Activated naive CD4-positive, alpha-beta T cell treated with anti-CD3 and anti-CD28 coated beads, Interleukin-2, amount 50 U/mL, for 72 hours (primary cell): ENCODE data around the gene NTRK2. TPM values are rescaled to one million over a fixed set of nuclear protein-coding genes. Genes with fewer than 3 reads are reported as not detected.

Experiments used
- ATAC-seq, 2 donors: fragments of 150-1000 bp; cut with Tn5 transposase; 2 replicates each; pipeline ENCODE4 v1.10.0; 2021; ENCODE audit warnings: mild to moderate bottlenecking in 2 of 2, moderate library complexity in 2 of 2
- DNase-seq, 2 donors: peaks; one replicate each; pipeline ENCODE4 v3.0.0; 2021 to 2022; ENCODE audit warnings: low spot score in 2 of 2
- H3K27ac Mint-ChIP-seq, 2 donors: one replicate each; pipeline ENCODE4 v1.8.0; 2022; ENCODE audit warnings: mild to moderate bottlenecking in 2 of 2, mixed read lengths in 2 of 2
- H3K36me3 Mint-ChIP-seq, 2 donors: one replicate each; pipeline ENCODE4 v1.8.0; 2022; ENCODE audit warnings: mixed read lengths in 2 of 2
- H3K9me3 Mint-ChIP-seq, 2 donors: one replicate each; pipeline ENCODE4 v1.8.0; 2022; ENCODE audit warnings: mixed read lengths in 2 of 2
- total RNA-seq, 2 donors: library from RNA; stranded (reverse); gene quantifications; one replicate each; pipeline ENCODE4 v1.2.3, GENCODE V29; 2022

NTRK2 gene
- total RNA-seq, 2 donors from 2014 or later = 0.16 to 0.21 TPM

DNA sequence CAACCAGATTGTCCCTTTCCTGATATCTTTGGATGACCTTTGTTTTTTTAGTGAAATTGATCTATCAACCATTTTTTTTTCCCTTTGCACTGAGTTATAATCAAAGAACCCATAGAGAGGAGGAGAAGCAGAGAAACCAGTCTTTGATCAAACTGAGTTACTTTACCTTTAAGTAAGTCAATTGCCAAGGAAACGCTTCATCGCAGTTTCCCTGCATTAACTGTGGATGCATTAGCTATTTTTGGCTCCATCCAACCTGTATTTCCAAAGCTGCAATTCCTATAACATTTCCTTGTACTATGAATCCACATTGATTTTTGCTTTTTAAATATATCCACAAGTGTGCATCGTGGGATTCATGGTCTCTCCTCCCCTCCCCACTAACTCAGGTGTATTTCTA, 268.1 kb downstream of the NTRK2 start:
- Mint-ChIP-seq H3K36me3 (no peaks in the 10 kb centered on the region), H3K9me3 (no peaks in the 10 kb centered on the region), H3K27ac (no peak overlapping the region)
- DNase-seq = no peak
- ATAC-seq = no peak

- ATAC-seq (no peak), DNase-seq (no peak)
- H3K9me3 Mint-ChIP-seq = peaks cover 0 to 4% of the 10 kb centered on the region in 2 donors
- no peaks in the 10 kb centered on the region for H3K36me3 Mint-ChIP-seq
- no peak overlapping the region for H3K27ac Mint-ChIP-seq
Observed at GRCh38 chr9:84939774-84940173, 270.2 kb downstream of the NTRK2 start.

DNA sequence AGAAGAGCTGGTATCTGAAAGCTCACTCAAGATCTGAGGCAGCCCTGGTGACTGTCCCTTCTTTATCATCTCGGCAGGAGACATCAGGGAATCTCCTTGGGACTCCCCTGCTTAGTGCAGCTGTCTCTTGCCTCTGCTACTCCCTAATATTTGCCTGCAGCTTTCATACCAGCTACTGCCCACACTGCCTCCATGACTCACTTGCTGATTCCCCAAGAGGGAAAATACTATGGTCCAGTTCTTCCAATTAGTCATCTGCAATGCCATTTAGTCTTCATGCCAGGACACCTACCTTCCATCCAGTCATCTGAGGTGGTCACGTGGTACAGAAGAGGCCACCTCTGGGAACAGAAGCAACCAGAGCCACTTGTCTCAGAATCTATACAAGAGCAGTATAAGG, 270.8 kb downstream of the NTRK2 start:
- DNase-seq = no peak
- no peaks in the 10 kb centered on the region for H3K36me3 Mint-ChIP-seq

DNA sequence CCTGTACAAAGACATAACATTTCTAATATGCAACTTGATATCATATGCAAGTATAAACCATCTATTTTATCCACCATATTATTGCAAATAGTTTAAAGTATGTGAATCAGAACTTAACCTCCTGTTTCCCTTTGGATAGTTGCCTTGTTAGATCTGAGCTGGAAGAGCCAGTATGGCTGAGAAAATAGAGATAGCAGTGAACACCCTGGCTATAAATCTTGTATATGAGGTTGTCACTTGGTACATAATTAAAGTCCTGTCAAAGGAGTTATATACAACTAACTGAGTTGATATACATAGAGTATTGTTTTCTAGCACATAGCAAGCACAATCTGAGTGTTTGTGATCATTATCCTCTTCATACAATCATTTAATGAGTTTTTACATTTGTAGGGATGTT, 272.3 kb downstream of the NTRK2 start:
- no peaks in the 10 kb centered on the region for H3K36me3 Mint-ChIP-seq
- DNase-seq (no peak), ATAC-seq (no peak)
- H3K27ac Mint-ChIP-seq = no peak overlapping the region
- peaks cover 0 to 4% of the 10 kb centered on the region in 2 donors for H3K9me3 Mint-ChIP-seq

More for the DNA sequence above, 270.8 kb downstream of the NTRK2 start:
- ATAC-seq = no peak
- peaks cover 0 to 4% of the 10 kb centered on the region in 2 donors for H3K9me3 Mint-ChIP-seq
- peak overlapping the region in 1 of 2 donors; percentile 4 for H3K27ac Mint-ChIP-seq

GRCh38 chr9:84943482-84944050, 274.0 kb downstream of the NTRK2 start:
- peaks cover 0 to 4% of the 10 kb centered on the region in 2 donors for H3K9me3 Mint-ChIP-seq
- H3K27ac Mint-ChIP-seq = no peak overlapping the region
- no peak for DNase-seq
- H3K36me3 Mint-ChIP-seq = no peaks in the 10 kb centered on the region
- no peak for ATAC-seq

GRCh38 chr9:84945878-84946538, 276.5 kb downstream of the NTRK2 start:
- no peak overlapping the region for H3K27ac Mint-ChIP-seq
- DNase-seq = no peak

DNA sequence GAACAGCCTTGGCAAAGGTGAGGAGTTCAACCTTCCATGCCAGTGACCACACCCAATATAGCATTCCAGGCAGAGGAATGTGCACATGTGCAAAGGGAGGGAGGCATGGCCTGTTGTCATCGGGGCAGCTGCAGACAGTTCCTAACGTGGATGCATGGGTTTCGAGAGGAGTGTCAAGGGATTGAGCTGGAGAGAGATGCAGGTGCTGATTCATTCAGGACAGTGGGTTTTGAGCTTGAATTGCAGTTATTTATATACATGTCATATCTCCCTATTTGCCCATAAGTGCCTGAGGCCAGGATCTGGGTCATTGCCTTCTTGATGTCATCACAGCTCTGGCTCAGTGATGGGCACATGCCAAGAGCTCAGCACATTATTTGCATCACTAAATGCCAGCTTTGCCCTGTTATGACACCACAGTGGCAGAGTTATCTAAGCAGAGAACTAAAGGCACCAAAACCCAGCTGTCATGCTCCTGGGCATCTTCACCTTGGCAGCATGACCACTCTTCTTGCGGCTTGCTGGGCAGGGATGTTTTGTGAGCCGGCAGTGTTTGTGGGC, 278.0 kb downstream of the NTRK2 start:
- no peak for ATAC-seq
- Mint-ChIP-seq H3K36me3 (no peaks in the 10 kb centered on the region), H3K27ac (no peak overlapping the region), H3K9me3 (peaks cover 0 to 4% of the 10 kb centered on the region in 2 donors)
- DNase-seq = no peak

More at GRCh38 chr9:84945878-84946538, 276.5 kb downstream of the NTRK2 start:
- H3K36me3 Mint-ChIP-seq = no peaks in the 10 kb centered on the region
- ATAC-seq = no peak
- peaks cover 0 to 4% of the 10 kb centered on the region in 2 donors for H3K9me3 Mint-ChIP-seq

GRCh38 chr9:84949258-84949657, 279.7 kb downstream of the NTRK2 start:
- DNase-seq (no peak), ATAC-seq (no peak)
- no peak overlapping the region for H3K27ac Mint-ChIP-seq
- H3K9me3 Mint-ChIP-seq = no peaks in the 10 kb centered on the region
- H3K36me3 Mint-ChIP-seq = no peaks in the 10 kb centered on the region

- ATAC-seq (no peak), DNase-seq (no peak)
- no peak overlapping the region for H3K27ac Mint-ChIP-seq
- H3K9me3 Mint-ChIP-seq = no peaks in the 10 kb centered on the region
- no peaks in the 10 kb centered on the region for H3K36me3 Mint-ChIP-seq
Observed at GRCh38 chr9:84949971-84950370, 280.4 kb downstream of the NTRK2 start.

GRCh38 chr9:84950879-84951811, 281.6 kb downstream of the NTRK2 start:
- Mint-ChIP-seq H3K27ac (no peak overlapping the region), H3K36me3 (peaks cover 0 to 2% of the 10 kb centered on the region in 2 donors), H3K9me3 (no peaks in the 10 kb centered on the region)
- no peak for DNase-seq
- ATAC-seq = no peak

- H3K27ac Mint-ChIP-seq = no peak overlapping the region
- no peaks in the 10 kb centered on the region for H3K9me3 Mint-ChIP-seq
- DNase-seq (no peak), ATAC-seq (no peak)
- peaks cover 0 to 10% of the 10 kb centered on the region in 2 donors for H3K36me3 Mint-ChIP-seq
Observed at GRCh38 chr9:84953252-84953773, 283.8 kb downstream of the NTRK2 start.

- ATAC-seq (peak; percentile 67 to 84), DNase-seq (peak in 1 of 2 donors; percentile 65)
- Mint-ChIP-seq H3K36me3 (peaks cover 0 to 10% of the 10 kb centered on the region in 2 donors), H3K9me3 (no peaks in the 10 kb centered on the region), H3K27ac (no peak overlapping the region)
Observed at GRCh38 chr9:84953797-84954705, 284.5 kb downstream of the NTRK2 start.

DNA sequence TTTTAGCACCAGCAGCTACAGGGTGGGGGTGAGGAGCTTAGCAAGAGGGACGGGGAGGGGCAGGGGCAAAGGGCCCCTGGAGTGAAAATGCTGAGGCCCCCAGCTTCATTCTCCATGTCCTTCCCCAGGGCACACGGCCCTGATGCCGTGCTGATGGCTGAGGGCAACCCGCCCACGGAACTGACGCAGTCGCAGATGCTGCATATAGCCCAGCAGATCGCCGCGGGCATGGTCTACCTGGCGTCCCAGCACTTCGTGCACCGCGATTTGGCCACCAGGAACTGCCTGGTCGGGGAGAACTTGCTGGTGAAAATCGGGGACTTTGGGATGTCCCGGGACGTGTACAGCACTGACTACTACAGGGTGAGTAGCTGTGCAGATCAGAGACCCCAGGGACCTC, 285.6 kb downstream of the NTRK2 start:
- DNase-seq (no peak), ATAC-seq (no peak)
- Mint-ChIP-seq H3K27ac (no peak overlapping the region), H3K36me3 (peaks cover 0 to 10% of the 10 kb centered on the region in 2 donors), H3K9me3 (no peaks in the 10 kb centered on the region)

DNA sequence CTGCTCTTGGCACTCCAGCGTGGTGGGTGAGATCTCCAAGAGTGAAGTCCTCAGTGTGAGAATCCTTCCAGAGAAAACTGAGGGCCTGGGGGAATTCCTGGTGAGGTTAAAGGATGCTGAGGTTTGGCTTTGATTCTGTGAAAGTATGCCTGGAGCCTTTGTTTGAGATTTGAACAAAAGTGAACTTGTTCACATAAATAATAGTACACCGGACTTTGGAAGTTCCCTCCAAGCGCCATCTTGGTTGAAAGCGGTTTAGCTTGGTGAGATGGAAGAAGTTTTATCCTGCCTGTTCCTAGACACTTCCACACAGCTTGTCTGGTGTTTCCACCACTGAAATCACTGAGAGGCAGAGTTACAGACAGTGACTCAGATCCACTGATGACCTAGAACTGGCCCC, 286.4 kb downstream of the NTRK2 start:
- DNase-seq (no peak), ATAC-seq (no peak)
- Mint-ChIP-seq H3K27ac (no peak overlapping the region), H3K36me3 (peaks cover 0 to 10% of the 10 kb centered on the region in 2 donors), H3K9me3 (no peaks in the 10 kb centered on the region)

DNA sequence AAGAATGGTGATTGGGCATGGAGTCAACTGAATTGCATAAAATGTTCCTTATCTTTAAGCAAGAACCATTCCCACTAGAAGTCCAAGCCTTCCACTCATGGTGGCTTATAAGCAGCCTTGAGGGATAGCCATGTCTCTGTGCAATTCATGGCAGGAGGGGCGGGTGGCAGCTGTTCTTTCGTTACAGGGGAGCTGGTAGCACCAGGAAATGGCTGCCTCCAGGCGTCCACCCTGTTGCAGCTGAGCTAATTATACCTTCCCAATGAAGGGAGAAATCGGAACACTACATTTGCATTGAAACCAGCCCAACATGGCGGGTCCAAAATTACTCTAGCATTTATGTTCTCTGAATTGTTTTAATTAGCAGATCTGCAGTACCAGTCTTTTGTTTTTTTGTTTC, 289.8 kb downstream of the NTRK2 start:
- H3K27ac Mint-ChIP-seq = no peak overlapping the region
- no peak for ATAC-seq
- H3K36me3 Mint-ChIP-seq = peaks cover 0 to 10% of the 10 kb centered on the region in 2 donors
- H3K9me3 Mint-ChIP-seq = no peaks in the 10 kb centered on the region
- no peak for DNase-seq
